BJ (cell line): ENCODE data around the gene CACNA2D3. TPM values are rescaled to one million over a fixed set of nuclear protein-coding genes. Genes with fewer than 3 reads are reported as not detected.

Experiments used
- CTCF ChIA-PET: fragments of 350-600 bp; formaldehyde crosslinking; extraction: SDS; loops from one replicate; lab custom pipeline; 2021; ENCODE audit warnings: antibody characterized with exemption, inconsistent platforms; lab: Yijun Ruan, JAX
- POLR2A ChIA-PET: fragments of 300-600 bp; sonication (Branson Sonifier 250); formaldehyde crosslinking; extraction: SDS; loops from one replicate; lab custom pipeline; 2021; ENCODE audit warnings: antibody characterized with exemption; lab: Charles Lee
- DNase-seq: peaks from one replicate; pipeline ENCODE4 v3.0.0-alpha.2; 2011; ENCODE audit warnings: low read depth
- H3K27me3 ChIP-seq: 2 replicates; pipeline ENCODE4 v1.6.0; 2011; ENCODE audit warnings: low read length; ENCODE audit not compliant: control insufficient read depth, insufficient read depth
- H3K36me3 ChIP-seq: 2 replicates; pipeline ENCODE4 v1.5.1; 2011; ENCODE audit warnings: low read length; ENCODE audit not compliant: control insufficient read depth, insufficient read depth
- H3K4me3 ChIP-seq: 2 replicates; pipeline ENCODE4 v1.5.1; 2011; ENCODE audit warnings: low read depth, mild to moderate bottlenecking, control low read depth, low read length
- CTCF ChIP-seq: IDR thresholded peaks from 2 replicates; pipeline ENCODE4 v1.5.1; 2011; ENCODE audit warnings: low read depth, mild to moderate bottlenecking, control low read depth, inconsistent platforms, low read length, moderate library complexity; ENCODE audit not compliant: insufficient read depth
- polyA plus RNA-seq: library from polyadenylated mRNA; depleted of rRNA; stranded (reverse); fragments of >200 nt; gene quantifications from 2 replicates; pipeline ENCODE4 v1.2.3, GENCODE V29; 2011

Gene CACNA2D3
- polyA plus RNA-seq, 1 experiment, result 0.56 TPM

- DNase-seq, result no peak
- POLR2A ChIA-PET, result no interaction called here
- Histone ChIP-seq H3K36me3 (no peaks in the 10 kb centered on the region), H3K4me3 (no peak overlapping the region), H3K27me3 (no peaks in the 10 kb centered on the region)
- CTCF ChIA-PET, result interaction anchor here (0.6 to 0.7 kb wide), 2 partner anchors 806 to 1390 kb away, joined by 3 read pairs; no protein-coding TSS in a partner anchor
- TF ChIP-seq CTCF, result no peak
Measured at GRCh38 chr3:54914180-54914579, 791.8 kb downstream of the CACNA2D3 start.

GRCh38 chr3:54915181-54915580 is 792.8 kb downstream of the CACNA2D3 start:
- Histone ChIP-seq H3K27me3 (no peaks in the 10 kb centered on the region), H3K36me3 (no peaks in the 10 kb centered on the region), H3K4me3 (no peak overlapping the region)
- ChIA-PET POLR2A (interaction anchor here (0.9 kb wide), 1 partner anchor 277 kb away, joined by 3 read pairs; no protein-coding TSS in a partner anchor), CTCF (interaction anchor here (1.3 to 1.4 kb wide), 2 partner anchors 9 to 34 kb away, joined by 3 read pairs; no protein-coding TSS in a partner anchor)
- no peak for TF ChIP-seq CTCF
- no peak for DNase-seq

- POLR2A ChIA-PET, result interaction anchor here (0.9 kb wide), 1 partner anchor 276 kb away, joined by 3 read pairs; no protein-coding TSS in a partner anchor
- no peaks in the 10 kb centered on the region for H3K27me3 ChIP-seq
- no peak for DNase-seq
- no peak for TF ChIP-seq CTCF
- CTCF ChIA-PET, result interaction anchor here (1.3 to 2.3 kb wide), 3 partner anchors 9 to 45 kb away, joined by 3 to 9 read pairs (median 3); no protein-coding TSS in a partner anchor
- no peaks in the 10 kb centered on the region for H3K36me3 ChIP-seq
- no peak overlapping the region for H3K4me3 ChIP-seq
Measured at GRCh38 chr3:54915976-54916375, 793.6 kb downstream of the CACNA2D3 start.

GRCh38 chr3:54916732-54917131 is 794.4 kb downstream of the CACNA2D3 start:
- no peaks in the 10 kb centered on the region for H3K27me3 ChIP-seq
- DNase-seq, result no peak
- ChIA-PET CTCF (interaction anchor here (0.6 to 2.3 kb wide), 8 partner anchors 9 to 481 kb away, joined by 3 to 9 read pairs (median 4); no protein-coding TSS in a partner anchor), POLR2A (no interaction called here)
- H3K36me3 ChIP-seq, result no peaks in the 10 kb centered on the region
- 0 out of 2 replicates have a peak, but pooled peaks have one; percentile 8 for TF ChIP-seq CTCF
- H3K4me3 ChIP-seq, result no peak overlapping the region

GRCh38 chr3:54917174-54917573 is 794.8 kb downstream of the CACNA2D3 start:
- POLR2A ChIA-PET, result interaction anchor here (0.6 to 0.7 kb wide), 2 partner anchors 14 to 37 kb away, joined by 3 to 4 read pairs; no protein-coding TSS in a partner anchor
- CTCF ChIA-PET, result interaction anchor here (0.6 to 2.3 kb wide), 8 partner anchors 9 to 482 kb away, joined by 3 to 9 read pairs (median 4); no protein-coding TSS in a partner anchor
- Histone ChIP-seq H3K36me3 (no peaks in the 10 kb centered on the region), H3K4me3 (no peak overlapping the region), H3K27me3 (no peaks in the 10 kb centered on the region)
- TF ChIP-seq CTCF, result no peak
- DNase-seq, result peak; percentile 96
